ENCODE measurements around the gene SPAG16.

The SPAG16 gene

DNA sequence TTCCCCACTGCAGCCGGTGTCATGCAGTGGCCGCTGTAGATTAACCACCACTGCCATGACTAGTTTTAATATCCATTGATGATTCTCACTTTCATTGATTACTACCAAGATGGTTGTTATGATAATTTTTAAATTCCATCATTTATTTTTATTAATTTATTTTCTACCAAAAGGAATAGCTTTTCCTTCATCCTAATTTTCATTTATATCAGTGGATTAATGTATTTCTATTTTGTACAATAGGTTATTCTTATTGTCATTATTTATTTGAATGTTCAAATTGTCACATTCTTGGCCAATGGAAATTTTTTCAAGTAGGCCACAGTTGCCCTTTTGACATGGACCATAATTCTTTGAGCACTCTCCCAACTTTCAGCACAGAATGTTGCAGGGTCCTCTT lies 751.7 kb downstream of the SPAG16 start:
- no peak for ATAC-seq
- no peak for TF ChIP-seq ZNF565 (CRISPR knock-in tag; conservative IDR thresholded peaks at IDR 0.05; ENCODE audit: low read depth)
- no peak for TF ChIP-seq CSDC2 (CRISPR knock-in tag; IDR thresholded peaks at IDR 0.05)
- TF ChIP-seq PPARA (CRISPR knock-in tag; IDR thresholded peaks at IDR 0.05; ENCODE audit: borderline replicate concordance) = no peak
- no peak for TF ChIP-seq TCF4 (CRISPR knock-in tag; IDR thresholded peaks at IDR 0.05; ENCODE audit: borderline replicate concordance)
- TF ChIP-seq GLIS3 (CRISPR knock-in tag; IDR thresholded peaks at IDR 0.05) = no peak
- no peak for TF ChIP-seq ZNF8 (CRISPR knock-in tag; IDR thresholded peaks at IDR 0.05)
- TF ChIP-seq, protein P1, sequence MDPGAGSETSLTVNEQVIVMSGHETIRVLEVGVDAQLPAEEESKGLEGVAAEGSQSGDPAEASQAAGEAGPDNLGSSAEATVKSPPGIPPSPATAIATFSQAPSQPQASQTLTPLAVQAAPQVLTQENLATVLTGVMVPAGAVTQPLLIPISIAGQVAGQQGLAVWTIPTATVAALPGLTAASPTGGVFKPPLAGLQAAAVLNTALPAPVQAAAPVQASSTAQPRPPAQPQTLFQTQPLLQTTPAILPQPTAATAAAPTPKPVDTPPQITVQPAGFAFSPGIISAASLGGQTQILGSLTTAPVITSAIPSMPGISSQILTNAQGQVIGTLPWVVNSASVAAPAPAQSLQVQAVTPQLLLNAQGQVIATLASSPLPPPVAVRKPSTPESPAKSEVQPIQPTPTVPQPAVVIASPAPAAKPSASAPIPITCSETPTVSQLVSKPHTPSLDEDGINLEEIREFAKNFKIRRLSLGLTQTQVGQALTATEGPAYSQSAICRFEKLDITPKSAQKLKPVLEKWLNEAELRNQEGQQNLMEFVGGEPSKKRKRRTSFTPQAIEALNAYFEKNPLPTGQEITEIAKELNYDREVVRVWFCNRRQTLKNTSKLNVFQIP (CRISPR knock-in tag; IDR thresholded peaks at IDR 0.05; ENCODE audit: borderline replicate concordance, low read depth) = no peak
- no peak for TF ChIP-seq ESRRG (CRISPR knock-in tag; IDR thresholded peaks at IDR 0.05)
- no peak for TF ChIP-seq BACH2 (CRISPR knock-in tag; IDR thresholded peaks at IDR 0.05; ENCODE audit: borderline replicate concordance)
- no peak for TF ChIP-seq ISL1 (CRISPR knock-in tag; IDR thresholded peaks at IDR 0.05)
- TF ChIP-seq, protein P2, sequence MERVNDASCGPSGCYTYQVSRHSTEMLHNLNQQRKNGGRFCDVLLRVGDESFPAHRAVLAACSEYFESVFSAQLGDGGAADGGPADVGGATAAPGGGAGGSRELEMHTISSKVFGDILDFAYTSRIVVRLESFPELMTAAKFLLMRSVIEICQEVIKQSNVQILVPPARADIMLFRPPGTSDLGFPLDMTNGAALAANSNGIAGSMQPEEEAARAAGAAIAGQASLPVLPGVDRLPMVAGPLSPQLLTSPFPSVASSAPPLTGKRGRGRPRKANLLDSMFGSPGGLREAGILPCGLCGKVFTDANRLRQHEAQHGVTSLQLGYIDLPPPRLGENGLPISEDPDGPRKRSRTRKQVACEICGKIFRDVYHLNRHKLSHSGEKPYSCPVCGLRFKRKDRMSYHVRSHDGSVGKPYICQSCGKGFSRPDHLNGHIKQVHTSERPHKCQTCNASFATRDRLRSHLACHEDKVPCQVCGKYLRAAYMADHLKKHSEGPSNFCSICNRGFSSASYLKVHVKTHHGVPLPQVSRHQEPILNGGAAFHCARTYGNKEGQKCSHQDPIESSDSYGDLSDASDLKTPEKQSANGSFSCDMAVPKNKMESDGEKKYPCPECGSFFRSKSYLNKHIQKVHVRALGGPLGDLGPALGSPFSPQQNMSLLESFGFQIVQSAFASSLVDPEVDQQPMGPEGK (CRISPR knock-in tag; IDR thresholded peaks at IDR 0.05; ENCODE audit: borderline replicate concordance) = no peak
- TF ChIP-seq, protein P3, sequence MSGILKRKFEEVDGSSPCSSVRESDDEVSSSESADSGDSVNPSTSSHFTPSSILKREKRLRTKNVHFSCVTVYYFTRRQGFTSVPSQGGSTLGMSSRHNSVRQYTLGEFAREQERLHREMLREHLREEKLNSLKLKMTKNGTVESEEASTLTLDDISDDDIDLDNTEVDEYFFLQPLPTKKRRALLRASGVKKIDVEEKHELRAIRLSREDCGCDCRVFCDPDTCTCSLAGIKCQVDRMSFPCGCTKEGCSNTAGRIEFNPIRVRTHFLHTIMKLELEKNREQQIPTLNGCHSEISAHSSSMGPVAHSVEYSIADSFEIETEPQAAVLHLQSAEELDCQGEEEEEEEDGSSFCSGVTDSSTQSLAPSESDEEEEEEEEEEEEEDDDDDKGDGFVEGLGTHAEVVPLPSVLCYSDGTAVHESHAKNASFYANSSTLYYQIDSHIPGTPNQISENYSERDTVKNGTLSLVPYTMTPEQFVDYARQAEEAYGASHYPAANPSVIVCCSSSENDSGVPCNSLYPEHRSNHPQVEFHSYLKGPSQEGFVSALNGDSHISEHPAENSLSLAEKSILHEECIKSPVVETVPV (CRISPR knock-in tag; IDR thresholded peaks at IDR 0.05) = no peak
- TF ChIP-seq, protein P4, sequence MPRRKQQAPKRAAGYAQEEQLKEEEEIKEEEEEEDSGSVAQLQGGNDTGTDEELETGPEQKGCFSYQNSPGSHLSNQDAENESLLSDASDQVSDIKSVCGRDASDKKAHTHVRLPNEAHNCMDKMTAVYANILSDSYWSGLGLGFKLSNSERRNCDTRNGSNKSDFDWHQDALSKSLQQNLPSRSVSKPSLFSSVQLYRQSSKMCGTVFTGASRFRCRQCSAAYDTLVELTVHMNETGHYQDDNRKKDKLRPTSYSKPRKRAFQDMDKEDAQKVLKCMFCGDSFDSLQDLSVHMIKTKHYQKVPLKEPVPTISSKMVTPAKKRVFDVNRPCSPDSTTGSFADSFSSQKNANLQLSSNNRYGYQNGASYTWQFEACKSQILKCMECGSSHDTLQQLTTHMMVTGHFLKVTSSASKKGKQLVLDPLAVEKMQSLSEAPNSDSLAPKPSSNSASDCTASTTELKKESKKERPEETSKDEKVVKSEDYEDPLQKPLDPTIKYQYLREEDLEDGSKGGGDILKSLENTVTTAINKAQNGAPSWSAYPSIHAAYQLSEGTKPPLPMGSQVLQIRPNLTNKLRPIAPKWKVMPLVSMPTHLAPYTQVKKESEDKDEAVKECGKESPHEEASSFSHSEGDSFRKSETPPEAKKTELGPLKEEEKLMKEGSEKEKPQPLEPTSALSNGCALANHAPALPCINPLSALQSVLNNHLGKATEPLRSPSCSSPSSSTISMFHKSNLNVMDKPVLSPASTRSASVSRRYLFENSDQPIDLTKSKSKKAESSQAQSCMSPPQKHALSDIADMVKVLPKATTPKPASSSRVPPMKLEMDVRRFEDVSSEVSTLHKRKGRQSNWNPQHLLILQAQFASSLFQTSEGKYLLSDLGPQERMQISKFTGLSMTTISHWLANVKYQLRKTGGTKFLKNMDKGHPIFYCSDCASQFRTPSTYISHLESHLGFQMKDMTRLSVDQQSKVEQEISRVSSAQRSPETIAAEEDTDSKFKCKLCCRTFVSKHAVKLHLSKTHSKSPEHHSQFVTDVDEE (CRISPR knock-in tag; IDR thresholded peaks at IDR 0.05) = no peak

DNA sequence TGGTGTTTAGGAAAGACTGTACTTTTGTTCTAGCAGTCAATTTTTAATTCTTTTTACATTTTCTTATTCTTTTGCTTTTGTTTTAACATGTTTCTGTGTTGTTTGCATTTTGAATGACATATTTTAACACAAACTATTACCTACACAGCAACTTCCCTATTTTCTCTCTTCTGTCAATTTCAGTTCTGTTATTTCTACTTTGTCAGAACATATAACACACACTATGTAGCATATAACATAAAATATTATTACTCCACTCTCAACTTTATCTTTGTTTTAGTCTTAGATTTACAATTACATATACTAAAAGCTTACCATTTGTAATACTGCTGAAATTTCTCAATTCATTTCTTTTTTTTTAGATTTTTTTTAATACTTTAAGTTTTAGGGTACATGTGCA lies 753.9 kb downstream of the SPAG16 start:
- no peak for ATAC-seq
- TF ChIP-seq, protein P1 (CRISPR knock-in tag; IDR thresholded peaks at IDR 0.05; ENCODE audit: borderline replicate concordance, low read depth) = no peak
- TF ChIP-seq OSR1 (CRISPR knock-in tag; IDR thresholded peaks at IDR 0.05) = no peak
- no peak for TF ChIP-seq ZFP30 (CRISPR knock-in tag; IDR thresholded peaks at IDR 0.05)
- TF ChIP-seq, protein P3 (CRISPR knock-in tag; IDR thresholded peaks at IDR 0.05) = no peak
- TF ChIP-seq ZNF8 (CRISPR knock-in tag; IDR thresholded peaks at IDR 0.05) = no peak
- TF ChIP-seq TCF4 (CRISPR knock-in tag; IDR thresholded peaks at IDR 0.05; ENCODE audit: borderline replicate concordance) = no peak
- TF ChIP-seq ZFP3 (CRISPR knock-in tag; IDR thresholded peaks at IDR 0.05) = no peak
- no peak for TF ChIP-seq SNAI2 (CRISPR knock-in tag; IDR thresholded peaks at IDR 0.05)
- no peak for TF ChIP-seq ISL1 (CRISPR knock-in tag; IDR thresholded peaks at IDR 0.05)
- TF ChIP-seq, protein P2 (CRISPR knock-in tag; IDR thresholded peaks at IDR 0.05; ENCODE audit: borderline replicate concordance) = no peak
- no peak for TF ChIP-seq TOX (CRISPR knock-in tag; IDR thresholded peaks at IDR 0.05; ENCODE audit: borderline replicate concordance)
- no peak for TF ChIP-seq GLIS3 (CRISPR knock-in tag; IDR thresholded peaks at IDR 0.05)
- TF ChIP-seq ZC3H10 (CRISPR knock-in tag; IDR thresholded peaks at IDR 0.05) = no peak
